NCI-H1436 (cell line): Measurements from ENCODE around the gene TLK1.

Experiments
- DNase-seq: peaks from one replicate; lab custom pipeline; 2025; lab: John Stamatoyannopoulos, UW

Gene TLK1

DNA sequence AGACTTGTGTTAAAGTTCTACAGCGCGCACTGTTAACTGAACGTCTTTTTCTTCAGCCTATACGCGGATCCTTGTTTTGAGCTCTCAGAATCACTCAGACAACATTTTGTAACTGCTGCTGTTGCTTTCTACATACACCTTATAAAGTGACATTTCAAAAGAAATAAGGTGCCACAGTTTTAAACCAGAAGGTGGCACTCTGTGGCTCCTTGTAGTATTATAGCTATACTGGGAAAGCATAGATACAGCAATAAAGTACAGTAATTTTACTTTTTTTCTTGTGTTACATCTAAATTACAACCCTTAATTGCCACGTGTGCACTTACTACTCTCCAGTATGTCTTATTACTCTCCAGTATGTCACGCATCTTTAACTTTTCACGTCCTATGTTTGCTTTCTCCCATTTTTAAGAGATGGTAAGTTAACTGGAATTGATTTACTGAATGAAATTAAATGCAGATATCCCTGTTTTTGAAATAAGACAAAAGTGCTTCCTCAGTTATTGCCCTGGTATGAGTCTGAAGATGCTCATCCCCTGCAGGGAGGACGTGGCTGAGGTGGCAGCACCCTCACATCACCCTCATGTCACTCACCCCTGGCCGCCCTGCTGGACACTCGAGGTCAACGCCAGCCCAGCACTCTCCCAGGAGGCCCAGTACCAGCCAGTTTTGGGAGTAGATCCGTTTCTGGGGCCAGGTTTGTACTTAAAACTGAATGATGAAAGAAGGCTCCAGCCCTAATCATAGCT lies 193.9 kb downstream of the TLK1 start:
- DNase-seq, result no peak

DNA sequence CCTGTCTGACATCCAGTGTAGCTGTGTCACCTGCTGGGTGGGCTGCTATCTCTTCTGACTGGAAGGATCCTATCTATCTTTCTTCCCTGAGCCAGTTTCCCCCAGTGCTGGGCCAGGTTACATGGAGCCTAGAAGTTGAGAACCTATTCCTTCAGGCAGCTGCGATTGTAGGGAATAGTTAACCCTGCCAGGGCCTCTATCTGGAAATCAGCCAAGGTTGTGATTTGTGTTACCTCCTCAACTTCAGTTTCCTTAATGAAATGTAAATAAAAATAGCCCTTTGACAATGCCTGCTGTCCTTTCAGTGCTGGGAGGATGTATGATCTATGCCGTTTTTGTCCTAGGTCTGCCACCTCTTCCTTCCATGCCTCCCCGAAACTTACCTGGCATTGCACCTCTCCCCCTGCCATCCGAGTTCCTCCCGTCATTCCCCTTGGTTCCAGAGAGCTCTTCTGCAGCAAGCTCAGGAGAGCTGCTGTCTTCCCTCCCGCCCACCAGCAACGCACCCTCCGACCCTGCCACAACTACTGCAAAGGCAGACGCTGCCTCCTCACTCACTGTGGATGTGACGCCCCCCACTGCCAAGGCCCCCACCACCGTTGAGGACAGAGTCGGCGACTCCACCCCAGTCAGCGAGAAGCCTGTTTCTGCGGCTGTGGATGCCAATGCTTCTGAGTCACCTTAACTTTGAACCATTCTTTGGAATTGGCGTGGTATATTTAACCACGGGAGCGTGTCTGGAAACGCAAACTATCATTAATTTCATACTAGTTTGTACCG lies 195.1 kb downstream of the TLK1 start:
- DNase-seq, result no peak

DNA sequence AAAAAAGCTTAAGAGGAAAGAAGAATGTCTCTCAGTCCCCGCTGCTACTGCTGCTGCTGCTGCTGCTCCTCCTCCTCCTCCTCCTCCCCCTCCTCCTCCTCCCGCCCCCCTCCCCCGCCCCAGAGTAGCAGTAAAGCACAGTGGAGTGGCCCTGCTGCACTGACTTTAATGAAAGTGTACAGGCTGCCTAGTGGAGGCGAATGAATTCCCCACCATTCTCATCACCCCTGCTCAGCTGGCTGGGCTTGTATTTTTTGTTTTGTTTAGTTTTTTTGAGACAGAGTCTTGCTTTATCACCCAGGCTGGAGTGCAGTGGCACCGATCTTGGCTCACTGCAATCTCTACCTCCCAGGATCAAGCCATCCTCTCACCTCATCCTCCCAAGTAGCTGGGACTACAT lies 197.3 kb downstream of the TLK1 start:
- no peak for DNase-seq

DNA sequence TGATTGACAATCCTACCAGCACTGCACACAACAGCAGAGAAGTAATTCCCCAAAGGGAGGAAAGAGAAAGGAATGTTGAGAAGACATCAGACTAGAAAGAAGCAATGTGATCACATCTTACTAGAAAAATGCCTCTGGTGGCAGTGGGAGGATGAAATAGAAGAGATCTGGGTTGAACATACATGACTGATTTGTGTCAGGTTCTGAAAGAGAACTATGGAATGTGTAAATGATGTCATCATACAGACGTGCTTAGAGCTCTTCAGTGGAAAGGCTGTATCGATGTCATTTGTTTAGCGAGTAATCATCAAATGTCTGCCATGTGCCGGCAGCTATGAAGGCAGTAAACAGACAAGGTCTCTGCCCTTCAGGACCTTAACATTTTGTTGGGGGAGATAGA lies 206.8 kb downstream of the TLK1 start:
- DNase-seq, result no peak

GRCh38 chr2:170950221-170950761 lies 210.4 kb downstream of the TLK1 start:
- no peak for DNase-seq

GRCh38 chr2:170949415-170949814 lies 211.3 kb downstream of the TLK1 start:
- DNase-seq, result no peak

- no peak for DNase-seq
Observed at GRCh38 chr2:170944545-170944944, 216.1 kb downstream of the TLK1 start.

GRCh38 chr2:170943596-170943995 lies 217.1 kb downstream of the TLK1 start:
- no peak for DNase-seq

DNA sequence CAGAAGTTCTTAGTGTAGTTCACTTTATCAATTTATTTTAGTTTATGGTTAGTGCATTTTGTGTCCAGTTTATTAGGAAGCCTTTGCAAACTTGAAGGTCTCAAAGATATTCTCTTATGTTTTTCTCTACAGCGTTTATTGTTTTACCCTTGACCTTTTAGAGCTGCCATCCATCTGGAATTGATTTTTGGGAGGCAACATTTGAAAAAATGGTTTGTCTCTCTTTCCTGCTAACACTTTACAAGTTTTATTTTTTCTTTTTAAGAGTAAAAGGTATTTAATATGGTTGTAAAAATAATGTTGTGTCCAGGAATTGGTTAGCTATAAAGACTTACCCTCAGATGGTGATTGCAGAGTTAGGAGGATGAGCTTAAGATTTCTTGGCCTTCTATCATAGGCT lies 217.7 kb downstream of the TLK1 start:
- DNase-seq, result no peak

GRCh38 chr2:170942615-170943014 lies 218.1 kb downstream of the TLK1 start:
- DNase-seq, result no peak
